Tibial nerve (tissue), 4 donors: ENCODE measurements around the gene CFAP97.

Source experiments
- CTCF ChIP-seq, 5 experiments: fragments of 200-600 bp in 3 of 5; fragments of 450-650 bp in 2 of 5; sonication (generic) in 3 of 5; IDR thresholded peaks; one replicate each; pipeline ENCODE4 v1.5.1; 2016 to 2019; ENCODE audit warnings: antibody characterized with exemption in 5 of 5, mild to moderate bottlenecking in 3 of 5, moderate library complexity in 2 of 5
- EP300 ChIP-seq, 2 donors: sonication (generic); formaldehyde crosslinking; IDR thresholded peaks; one replicate each; pipeline ENCODE4 v1.6.1; 2017; ENCODE audit warnings: antibody characterized with exemption in 2 of 2, mild to moderate bottlenecking in 1 of 2
- POLR2A ChIP-seq, 2 donors: fragments of 450-650 bp; IDR thresholded peaks; one replicate each; pipeline ENCODE4 v1.6.1; 2017; ENCODE audit warnings: antibody characterized with exemption in 2 of 2, mild to moderate bottlenecking in 2 of 2, moderate library complexity in 2 of 2

DNA sequence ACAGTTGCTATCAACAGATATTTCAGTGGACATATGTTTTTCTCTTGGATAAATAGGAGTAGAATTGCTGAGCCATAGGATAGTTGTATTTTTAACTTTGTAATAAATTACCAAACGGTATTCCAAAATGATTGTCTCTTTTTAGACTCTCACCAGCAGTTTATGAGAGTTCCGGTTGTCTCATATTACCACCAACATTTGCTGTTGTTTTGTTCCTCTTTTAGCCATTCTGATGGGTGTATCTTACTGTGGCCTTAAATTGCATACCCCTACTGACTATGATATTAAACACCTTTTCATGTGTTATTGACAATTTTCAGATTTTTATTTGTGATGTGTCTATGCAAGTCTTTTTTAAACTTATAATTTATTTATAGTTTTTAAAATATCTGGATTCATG is 45.3 kb upstream of the CFAP97 start:
- no peak for TF ChIP-seq CTCF (IDR thresholded peaks at IDR 0.05)
- TF ChIP-seq EP300 (IDR thresholded peaks at IDR 0.05): no peak
- TF ChIP-seq POLR2A (IDR thresholded peaks at IDR 0.05): no peak
